HCT116 (cell line): ENCODE results near the gene SAMD13.

Experiments
- EZH2 ChIP-seq: fragments of 200-600 bp; sonication (generic); IDR thresholded peaks from 2 replicates; pipeline ENCODE4 v1.6.1; 2017; ENCODE audit warnings: antibody characterized with exemption, mixed run types
- EZH2phosphoT487 ChIP-seq: fragments of 200-600 bp; IDR thresholded peaks from 2 replicates; pipeline ENCODE4 v1.6.1; 2018; ENCODE audit warnings: antibody characterized with exemption, borderline replicate concordance
- POLR2A ChIP-seq: IDR thresholded peaks from 2 replicates; pipeline ENCODE4 v1.7.0; 2011; ENCODE audit warnings: borderline replicate concordance; ENCODE audit not compliant: insufficient read depth, insufficient read length; ENCODE audit errors: extremely low read depth
- SP1 ChIP-seq: IDR thresholded peaks from 2 replicates; pipeline ENCODE4 v1.6.1; 2012; ENCODE audit warnings: low read depth
- TCF7L2 ChIP-seq: IDR thresholded peaks from 2 replicates; pipeline ENCODE4 v1.7.0; 2011; ENCODE audit warnings: borderline replicate concordance, inconsistent platforms; ENCODE audit not compliant: insufficient read depth, insufficient read length; ENCODE audit errors: extremely low read depth
- TF ChIP-seq, protein P1 (sequence below), 3 experiments: fragments of 200-600 bp in 1 of 3; sonication (generic) in 1 of 3; IDR thresholded peaks in 2 of 3; conservative IDR thresholded peaks in 1 of 3; 2 replicates each; pipeline ENCODE4 v1.5.1; 2012 to 2017; ENCODE audit warnings: low read depth in 2 of 3, low read length in 2 of 3, antibody characterized with exemption in 1 of 3, borderline replicate concordance in 1 of 3, control low read depth in 1 of 3, mild to moderate bottlenecking in 1 of 3, mixed read lengths in 1 of 3, mixed run types in 1 of 3, moderate library complexity in 1 of 3; ENCODE audit not compliant: insufficient read depth in 1 of 3

DNA sequence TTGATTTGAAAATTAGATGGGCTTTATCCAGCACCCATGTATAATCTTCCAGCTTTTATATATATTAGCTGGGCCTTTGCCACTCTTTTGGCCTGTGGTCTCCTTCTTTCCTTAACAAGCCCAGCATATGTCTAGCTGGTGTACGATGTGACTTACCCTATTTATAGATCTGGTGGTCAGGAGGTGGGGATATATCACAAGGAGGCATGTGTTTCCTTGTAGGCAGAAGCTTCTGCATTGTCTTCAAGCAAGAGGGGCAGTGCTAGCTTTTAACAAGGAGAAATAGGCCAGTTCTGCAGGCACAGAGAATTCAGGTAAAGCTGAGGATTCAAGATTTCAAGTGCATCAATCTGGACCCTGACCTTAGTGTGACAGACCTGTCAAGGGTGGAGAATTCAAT, 58.8 kb downstream of the SAMD13 start:
- TF ChIP-seq EZH2 (no peak), SP1 (no peak), POLR2A (no peak), EZH2phosphoT487 (no peak), TCF7L2 (no peak)
- TF ChIP-seq, protein P1, sequence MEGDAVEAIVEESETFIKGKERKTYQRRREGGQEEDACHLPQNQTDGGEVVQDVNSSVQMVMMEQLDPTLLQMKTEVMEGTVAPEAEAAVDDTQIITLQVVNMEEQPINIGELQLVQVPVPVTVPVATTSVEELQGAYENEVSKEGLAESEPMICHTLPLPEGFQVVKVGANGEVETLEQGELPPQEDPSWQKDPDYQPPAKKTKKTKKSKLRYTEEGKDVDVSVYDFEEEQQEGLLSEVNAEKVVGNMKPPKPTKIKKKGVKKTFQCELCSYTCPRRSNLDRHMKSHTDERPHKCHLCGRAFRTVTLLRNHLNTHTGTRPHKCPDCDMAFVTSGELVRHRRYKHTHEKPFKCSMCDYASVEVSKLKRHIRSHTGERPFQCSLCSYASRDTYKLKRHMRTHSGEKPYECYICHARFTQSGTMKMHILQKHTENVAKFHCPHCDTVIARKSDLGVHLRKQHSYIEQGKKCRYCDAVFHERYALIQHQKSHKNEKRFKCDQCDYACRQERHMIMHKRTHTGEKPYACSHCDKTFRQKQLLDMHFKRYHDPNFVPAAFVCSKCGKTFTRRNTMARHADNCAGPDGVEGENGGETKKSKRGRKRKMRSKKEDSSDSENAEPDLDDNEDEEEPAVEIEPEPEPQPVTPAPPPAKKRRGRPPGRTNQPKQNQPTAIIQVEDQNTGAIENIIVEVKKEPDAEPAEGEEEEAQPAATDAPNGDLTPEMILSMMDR (IDR thresholded peaks at IDR 0.05 in 2 of 3, conservative IDR thresholded peaks at IDR 0.05 in 1 of 3; ENCODE audit: borderline replicate concordance in 1 of 3, insufficient read depth in 1 of 3, low read depth in 2 of 3, low read length in 2 of 3) = no peak
